NB4 (cell line): Measurements from ENCODE around the gene SPPL2A.

ENCODE experiments used
- POLR2A ChIP-seq: IDR thresholded peaks from 2 replicates; pipeline ENCODE4 v1.6.1; 2011; ENCODE audit warnings: mild to moderate bottlenecking; ENCODE audit not compliant: insufficient read length; ENCODE audit errors: extremely low read depth
- TF ChIP-seq, protein P1 (sequence below): IDR thresholded peaks from one replicate; pipeline ENCODE4 v1.5.1; 2012; ENCODE audit warnings: low read depth, low read length

DNA sequence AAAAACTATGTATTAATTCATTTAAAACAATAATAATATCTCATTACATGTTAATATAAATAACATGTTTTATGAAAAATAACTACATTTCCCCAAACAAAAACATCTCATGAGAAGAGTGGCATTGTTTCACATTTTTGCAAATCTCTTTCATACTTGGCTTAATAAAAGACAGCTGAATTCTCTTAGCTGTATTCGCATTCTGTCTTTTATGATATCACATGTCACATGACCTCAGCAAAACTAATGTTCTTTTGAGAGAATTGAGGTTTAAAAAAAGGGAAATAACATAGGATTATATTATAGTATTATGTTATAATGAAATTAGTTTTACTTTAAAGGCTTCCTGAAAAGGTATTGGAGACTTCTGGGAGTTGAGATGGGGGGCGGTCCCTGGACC, 48.4 kb upstream of the SPPL2A start:
- no peak for TF ChIP-seq POLR2A
- TF ChIP-seq, protein P1, sequence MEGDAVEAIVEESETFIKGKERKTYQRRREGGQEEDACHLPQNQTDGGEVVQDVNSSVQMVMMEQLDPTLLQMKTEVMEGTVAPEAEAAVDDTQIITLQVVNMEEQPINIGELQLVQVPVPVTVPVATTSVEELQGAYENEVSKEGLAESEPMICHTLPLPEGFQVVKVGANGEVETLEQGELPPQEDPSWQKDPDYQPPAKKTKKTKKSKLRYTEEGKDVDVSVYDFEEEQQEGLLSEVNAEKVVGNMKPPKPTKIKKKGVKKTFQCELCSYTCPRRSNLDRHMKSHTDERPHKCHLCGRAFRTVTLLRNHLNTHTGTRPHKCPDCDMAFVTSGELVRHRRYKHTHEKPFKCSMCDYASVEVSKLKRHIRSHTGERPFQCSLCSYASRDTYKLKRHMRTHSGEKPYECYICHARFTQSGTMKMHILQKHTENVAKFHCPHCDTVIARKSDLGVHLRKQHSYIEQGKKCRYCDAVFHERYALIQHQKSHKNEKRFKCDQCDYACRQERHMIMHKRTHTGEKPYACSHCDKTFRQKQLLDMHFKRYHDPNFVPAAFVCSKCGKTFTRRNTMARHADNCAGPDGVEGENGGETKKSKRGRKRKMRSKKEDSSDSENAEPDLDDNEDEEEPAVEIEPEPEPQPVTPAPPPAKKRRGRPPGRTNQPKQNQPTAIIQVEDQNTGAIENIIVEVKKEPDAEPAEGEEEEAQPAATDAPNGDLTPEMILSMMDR: no peak
